HG02970 (cell line): Measurements from ENCODE around the gene REV1.

ENCODE experiments used
- ATAC-seq: cut with Tn5 transposase; IDR thresholded peaks from one replicate; pipeline ENCODE4 v1.9.1; 2021; ENCODE audit warnings: mild to moderate bottlenecking, moderate library complexity, moderate number of reproducible peaks; ENCODE audit not compliant: unreplicated experiment, low FRiP score

REV1 gene

DNA sequence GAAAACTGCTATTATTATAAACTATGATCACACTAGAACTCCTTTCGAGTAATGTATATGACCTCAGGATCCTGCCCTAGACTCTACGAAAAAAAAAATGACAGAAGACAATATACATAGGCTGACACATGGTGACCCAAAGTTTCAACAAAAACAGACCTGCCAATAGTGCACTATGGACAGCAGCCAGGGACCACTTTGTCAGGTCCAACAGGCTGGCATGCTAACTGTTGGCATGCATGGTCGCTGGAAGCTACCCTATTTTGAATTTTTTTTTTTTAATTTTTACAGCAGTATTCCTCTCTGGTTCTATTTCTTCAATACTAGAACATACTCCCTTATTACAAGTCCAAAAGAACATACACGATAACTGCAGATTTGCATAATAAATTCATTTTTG lies 38.1 kb downstream of the REV1 start:
- no peak for ATAC-seq

DNA sequence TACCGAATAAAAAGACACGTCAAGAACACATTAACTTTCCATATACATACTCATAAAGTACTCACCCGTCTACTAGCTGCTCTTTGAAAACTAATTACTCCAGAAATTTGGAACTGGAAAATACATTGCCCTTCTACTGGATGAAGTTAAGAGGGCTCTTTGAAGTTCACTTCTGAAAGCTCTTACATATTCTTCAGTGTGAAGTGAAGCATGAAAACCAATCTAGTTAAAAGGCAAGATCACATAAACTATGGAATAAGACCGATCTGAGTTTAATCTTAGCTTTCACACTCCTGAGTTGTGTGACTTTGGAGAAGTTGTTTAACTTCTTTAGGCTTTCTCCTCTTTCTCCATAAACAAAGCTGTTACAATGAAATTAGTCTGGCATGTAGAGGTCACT lies 38.5 kb downstream of the REV1 start:
- no peak for ATAC-seq

DNA sequence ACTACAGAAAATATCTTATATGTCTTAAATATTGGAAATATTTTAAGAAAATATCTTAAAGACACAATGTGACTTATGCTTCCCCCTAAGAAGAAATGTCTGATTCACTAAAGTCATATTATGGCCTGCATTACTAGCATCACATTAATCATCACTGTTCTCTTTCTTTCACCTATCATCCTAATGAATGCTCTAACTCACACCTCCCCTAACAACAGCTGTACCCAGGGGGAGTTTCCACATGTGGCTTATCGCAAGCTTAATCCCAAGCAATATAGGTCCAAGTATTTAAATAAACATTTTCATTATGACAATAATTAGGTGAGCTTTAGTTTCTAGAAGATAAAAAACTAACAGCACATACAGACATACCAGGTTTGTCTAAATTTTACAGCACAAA lies 39.6 kb downstream of the REV1 start:
- ATAC-seq: no peak

DNA sequence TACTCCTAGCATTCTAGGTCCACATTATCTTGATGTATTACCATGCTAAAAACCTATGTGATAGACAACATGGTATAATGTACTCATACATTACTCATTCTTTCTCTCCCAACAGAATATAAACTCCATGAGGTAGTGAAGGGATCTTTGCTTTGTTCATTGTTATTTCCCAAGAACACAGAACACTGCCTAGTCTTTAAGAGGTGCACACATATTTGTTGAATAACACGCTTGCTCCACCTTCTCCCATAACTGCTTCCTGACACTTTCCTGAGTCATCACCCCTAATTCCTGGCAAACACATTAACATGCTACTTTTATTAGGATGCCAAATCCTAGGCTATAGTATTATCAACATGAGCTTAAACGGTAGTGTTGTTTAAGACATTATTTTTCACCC lies 41.3 kb downstream of the REV1 start:
- ATAC-seq: no peak

DNA sequence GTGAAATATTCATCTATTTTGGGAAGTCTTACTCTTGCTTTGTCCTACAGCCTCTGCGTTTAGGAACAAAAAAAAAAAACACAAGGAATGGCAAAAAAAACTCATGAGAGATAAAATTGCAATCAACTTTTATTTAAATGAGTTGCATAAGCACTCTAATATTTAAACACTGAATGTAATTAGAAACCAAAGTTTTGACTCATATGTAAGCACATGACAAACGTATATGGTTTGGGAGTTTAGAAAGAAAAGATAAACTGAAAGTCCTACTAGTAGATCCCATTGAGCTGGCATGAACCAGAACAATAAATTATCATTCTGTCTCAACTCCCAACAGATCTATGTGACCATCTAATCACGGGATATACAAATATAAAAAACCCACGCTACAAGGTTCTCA lies 44.8 kb downstream of the REV1 start:
- ATAC-seq: no peak

DNA sequence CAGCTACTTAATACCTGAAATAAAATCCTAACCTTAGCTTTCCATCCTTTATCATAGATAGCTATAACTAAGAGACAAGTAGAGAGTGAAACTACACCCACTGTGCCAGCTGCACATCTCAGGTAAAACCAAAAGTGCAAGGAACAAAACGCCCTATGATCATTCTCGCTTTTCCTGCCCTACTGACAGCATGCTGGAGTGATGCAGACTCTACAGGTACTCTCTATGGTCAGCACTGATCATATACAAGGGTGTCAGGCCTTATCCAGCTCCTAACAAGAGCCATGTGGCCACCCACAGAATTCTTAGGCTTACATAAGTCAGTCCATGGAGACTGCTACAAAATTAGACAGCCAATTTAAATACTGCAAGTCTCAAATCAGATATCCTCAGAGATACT lies 45.6 kb downstream of the REV1 start:
- no peak for ATAC-seq

DNA sequence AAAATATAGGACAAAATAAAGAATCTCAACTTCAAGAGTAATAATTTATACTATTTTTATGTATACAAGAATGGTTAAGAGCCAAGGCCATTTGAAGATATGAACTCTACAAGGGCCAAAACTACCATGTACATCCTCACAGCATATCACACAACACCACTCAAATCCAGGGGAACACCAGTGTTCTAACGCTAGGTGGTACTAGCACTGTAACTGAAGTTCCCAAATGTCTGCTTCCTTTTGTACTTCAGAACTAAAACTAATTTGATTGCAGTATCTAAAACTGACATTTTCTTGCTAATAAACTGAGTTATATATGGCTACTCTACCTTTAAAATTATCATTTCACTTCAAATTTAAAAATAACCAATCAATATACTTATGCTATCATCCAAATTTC lies 47.0 kb downstream of the REV1 start:
- ATAC-seq: no peak

DNA sequence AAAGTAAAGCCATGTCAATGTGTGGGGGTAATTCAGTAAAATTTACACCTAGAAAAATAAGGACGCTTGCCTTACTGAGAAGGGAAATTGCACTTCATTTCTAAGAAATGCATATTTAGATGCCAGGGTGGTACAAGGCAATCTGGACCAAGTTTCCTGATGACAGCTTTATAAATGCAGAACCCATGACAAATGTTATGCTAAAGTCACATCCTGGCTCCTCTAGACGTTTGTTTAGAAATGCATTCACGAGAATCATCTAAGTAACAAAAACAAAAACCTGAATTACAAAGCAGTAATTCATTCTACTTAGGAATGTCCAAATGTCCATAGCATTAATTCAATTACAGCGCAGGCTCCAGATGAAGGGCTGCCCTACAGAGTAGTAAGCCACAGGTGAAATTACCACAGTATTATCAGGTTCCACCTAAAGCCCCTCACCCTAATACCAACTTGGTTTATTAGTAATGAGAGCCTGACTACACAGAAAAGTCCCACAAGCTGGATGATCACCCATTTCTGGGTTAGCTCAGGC lies 49.8 kb downstream of the REV1 start:
- ATAC-seq: no peak

DNA sequence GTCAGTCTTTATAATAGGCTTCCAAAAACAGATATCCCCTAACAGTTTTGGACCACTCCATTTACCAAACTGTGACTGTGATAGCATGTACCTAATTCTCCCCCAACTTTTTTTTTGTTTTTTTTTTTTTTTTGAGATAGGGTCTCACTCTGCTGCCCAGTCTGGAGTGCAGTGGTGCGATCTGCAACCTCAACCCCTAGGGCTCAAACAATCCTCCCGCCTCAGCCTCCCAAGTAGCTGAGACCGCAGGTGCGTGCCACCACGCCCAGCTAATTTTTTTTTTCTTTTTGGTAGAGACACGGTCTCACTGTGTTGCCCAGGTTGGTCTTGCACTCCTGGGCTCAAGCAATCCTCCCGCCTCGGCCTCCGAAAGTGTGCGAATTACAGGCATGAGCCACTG lies 52.9 kb downstream of the REV1 start:
- ATAC-seq: no peak

DNA sequence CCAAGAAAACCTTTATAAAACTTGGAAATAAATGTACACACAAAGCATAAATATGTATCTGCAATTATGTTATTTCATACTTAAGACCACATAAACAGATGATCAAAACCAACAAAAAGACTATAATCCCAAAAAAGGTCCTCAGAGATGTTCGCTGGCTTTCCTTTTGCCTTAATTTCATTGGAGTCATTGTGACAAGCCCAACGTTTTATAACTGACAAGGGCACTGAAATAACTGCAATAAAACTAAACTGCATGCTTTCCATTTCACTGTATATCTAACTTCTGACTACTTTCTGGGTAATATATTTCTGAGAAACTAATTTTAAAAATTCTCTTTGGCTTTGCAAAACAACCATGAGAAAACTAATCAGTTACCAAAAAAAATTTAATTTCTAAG lies 56.5 kb downstream of the REV1 start:
- ATAC-seq: no peak

DNA sequence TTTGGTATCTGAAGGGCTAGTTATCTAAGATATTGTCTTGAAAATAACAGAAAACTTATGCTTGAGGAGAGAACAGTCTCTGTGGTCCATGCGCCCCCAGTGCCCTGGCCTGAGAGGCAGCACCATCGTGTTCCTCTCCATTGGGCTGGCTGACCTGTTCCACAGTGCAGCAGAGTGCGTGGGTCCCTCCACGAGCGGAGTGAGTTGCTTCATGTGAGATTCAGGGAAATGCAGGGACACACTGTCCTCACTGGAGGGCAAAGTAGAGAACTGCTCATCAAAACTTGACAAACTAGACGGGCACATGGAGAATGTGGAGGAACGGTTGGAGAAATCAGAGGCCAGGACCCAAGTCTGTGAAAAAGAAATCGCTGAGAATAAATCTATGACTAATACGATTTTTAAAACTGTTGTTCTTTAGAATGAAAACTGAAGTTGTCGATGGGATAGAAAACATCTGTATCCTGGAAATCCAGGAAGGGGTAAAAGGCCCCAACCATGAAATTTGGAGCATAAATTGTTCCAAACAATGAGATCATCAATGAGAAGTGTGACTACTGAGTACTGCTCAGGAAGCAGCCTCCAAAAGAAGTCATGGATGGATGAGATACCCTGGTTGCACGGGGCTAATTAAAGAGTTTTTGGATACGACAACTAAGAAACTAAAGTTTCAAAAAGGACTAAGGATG lies 58.1 kb downstream of the REV1 start:
- no peak for ATAC-seq

DNA sequence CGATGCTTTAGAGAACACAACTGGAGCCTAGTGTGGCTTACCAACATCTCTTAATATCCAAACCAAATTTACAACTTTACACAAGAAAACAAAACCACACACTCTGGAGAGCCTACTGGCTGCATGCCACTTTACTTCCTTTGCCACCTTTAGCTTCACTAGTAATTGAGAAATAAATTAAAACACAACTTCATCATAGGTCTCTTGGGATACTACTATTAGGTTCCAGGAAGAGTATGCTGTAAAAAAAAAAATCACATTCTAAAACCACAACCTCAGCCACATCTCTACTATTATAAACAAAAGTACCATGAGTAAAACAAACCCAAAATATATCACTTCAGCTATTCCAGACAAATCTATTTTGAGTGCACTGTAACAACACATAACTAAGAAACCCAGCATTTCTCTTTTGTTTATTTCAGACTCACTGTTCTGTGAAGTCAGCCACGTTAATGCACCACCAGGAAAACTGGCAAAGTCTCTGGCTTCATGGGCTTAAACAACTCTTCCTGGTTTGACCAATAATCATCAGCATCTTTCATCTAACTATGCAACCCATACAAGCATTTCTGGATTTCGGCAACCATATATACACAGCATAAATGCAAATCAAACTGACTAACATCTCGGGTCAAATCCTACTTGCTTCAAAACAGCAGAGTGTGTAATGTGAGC lies 59.1 kb downstream of the REV1 start:
- ATAC-seq: no peak

DNA sequence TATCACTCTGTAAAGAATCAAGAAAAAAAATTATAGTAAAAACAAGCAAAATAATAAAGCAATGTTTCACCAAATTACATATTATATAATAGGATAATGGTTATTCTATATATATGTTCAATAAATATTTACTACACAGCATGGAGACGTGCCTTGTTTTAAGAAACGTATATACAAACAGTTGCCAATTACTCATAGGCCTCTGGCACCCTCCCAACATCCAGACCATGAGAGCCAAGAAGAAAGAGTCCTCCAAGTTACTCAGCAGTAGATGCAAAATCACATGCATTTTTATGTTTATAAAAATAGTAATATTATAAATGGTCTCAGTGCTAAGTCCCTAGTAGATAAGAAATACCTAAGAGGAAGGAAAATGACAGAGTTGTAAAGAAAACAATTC lies 64.8 kb downstream of the REV1 start:
- ATAC-seq: no peak

DNA sequence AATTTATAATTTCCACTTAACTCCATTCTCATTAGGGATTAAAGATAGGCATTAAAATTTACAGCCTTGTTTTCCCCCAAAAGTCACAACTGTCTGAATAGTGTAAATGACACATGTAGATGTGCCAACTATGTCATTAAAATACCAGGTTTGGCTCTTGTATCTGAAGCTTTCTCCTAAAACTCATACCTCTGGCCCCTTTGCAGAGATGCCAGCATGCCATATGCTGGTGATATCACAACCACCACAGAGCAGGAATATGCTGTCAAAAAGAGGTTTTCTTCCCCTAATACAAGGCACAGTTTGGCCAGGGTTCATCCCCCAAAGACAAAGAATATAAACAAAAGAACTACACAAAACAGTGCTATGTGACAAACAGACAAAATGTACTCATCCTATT lies 65.4 kb downstream of the REV1 start:
- ATAC-seq: no peak

DNA sequence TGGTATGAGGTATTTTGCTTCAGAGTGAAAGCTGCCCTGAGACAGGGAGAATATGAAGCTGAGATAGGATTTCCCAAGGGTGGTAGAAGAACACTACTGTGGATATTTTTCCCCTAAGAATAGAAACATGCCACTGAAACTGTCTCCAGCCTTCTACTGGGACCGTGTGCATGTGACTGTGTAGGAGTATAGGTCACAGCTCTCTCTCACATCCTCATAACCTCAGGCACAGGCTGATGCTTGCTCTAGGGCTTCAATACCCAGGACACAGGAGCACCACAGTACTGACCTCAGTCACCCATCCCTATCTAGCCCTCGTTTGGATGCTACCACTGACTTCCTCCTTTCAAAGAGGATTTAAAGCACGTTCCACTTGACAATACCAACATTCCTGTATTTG lies 67.2 kb downstream of the REV1 start:
- ATAC-seq: no peak

DNA sequence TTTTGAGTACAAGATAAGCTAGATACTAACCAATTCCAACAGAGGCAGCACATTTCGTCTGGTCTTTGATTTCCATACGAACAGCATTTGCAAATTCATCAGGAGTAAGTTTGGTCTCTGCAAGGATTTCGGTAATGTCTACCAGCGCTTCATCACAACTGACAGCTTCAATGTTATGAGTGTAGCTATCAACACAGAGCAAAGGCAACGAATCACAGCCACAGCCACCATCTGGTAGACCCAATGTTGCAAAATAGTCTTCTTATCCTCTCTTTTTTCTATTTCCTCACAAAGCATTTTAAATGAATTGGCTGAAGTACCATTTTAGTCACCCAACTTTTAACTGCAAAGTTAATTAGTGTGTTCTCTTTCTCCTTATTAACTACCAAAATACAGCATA lies 68.3 kb downstream of the REV1 start:
- no peak for ATAC-seq

DNA sequence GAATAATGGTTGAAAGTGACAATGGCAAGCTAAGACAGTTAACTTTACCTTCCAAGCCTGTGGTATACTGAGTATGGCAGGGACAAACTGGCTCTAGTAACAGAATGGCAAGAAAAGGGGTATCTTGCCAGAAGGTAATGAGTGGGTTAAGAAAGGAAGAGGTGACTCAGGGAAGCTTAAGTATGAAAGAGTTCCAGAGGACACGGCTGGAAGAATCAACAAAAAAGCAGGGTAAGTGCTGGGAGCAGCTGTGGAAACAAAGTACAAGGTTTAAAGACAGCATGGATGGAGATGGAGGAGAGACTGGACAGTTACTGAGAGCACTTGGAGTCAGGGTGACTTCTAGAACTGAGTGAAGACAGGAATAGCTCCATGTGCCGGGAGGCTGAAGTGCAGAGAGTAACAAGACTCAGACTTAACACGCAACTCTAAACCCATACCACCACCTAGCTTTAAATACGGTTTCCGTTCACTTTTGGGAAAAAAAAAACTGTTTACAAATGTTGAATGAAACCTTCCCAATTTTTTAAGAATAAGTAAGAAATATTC lies 69.0 kb downstream of the REV1 start:
- no peak for ATAC-seq

DNA sequence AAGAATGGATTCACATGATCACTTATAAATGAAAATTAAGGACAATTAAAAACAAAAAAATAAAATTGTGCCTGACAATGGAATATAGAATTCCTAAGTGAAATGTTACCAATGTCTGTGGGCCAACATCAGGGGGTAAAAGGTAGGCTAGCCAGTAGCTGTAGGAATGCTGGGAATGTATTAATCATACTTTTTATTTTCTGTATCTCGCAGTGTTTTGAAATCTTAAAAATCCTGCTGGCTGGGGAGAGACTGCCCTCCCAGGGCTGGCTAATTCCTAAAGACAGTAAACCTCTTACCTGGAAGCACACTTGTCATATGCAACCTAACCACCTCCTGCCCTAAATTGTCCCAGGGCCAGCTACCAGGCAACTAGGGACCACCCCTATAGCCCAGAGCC lies 69.8 kb downstream of the REV1 start:
- ATAC-seq: no peak

DNA sequence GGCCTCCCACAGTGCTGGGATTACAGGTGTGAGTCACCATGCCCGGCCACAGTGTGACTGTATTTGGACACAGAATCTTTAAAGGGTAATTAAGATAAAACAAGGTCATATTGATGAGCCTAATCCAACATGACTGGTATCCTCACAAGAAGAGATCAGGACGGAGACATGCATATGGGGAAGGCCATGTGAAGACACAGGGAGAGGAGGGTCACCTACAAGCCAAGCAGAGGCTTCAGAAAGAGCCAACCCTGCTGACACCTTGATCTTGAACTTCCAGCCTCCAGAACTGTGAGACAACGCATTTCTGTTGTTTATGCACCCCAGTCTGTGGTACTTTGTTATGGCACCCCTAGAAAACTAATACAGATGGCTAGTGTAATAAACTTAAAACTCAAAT lies 72.4 kb downstream of the REV1 start:
- ATAC-seq: no peak

DNA sequence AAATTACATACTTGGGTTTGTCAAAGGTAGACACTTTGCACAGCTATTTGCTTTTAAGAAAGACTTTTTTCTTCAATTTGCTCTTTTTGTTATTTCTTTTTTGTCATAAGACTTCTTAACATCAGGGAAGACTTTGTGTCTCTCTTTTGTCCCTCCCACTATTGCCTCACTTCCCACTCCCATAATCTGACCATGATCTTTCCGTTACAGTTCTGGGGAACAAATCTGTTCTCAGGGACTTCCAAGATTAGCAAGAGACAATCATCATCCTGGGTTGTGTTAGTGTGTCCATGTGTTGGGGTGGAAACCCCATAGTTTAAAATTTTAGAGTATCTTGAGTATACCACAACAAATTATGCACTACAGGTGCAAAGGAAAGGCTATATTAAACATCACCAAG lies 75.3 kb downstream of the REV1 start:
- no peak for ATAC-seq

DNA sequence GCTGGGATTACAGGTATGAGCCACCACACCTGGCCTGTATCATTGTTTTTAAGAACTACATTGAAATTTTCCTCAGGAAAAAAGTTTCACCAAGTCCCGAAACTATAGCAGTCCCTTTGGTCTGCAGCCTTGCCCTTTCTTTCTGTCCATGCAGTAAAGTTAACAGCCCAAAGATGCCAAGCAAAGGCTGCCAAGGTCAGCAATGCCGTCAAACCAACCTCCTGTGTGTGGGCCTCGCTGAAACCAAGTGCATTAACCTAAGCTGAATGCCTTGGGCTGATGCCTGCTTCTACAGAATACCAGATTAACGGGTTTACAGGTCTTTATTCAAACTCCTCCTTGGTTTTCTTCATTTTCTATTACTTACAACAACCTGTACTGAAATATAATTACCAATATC lies 79.5 kb downstream of the REV1 start:
- no peak for ATAC-seq

DNA sequence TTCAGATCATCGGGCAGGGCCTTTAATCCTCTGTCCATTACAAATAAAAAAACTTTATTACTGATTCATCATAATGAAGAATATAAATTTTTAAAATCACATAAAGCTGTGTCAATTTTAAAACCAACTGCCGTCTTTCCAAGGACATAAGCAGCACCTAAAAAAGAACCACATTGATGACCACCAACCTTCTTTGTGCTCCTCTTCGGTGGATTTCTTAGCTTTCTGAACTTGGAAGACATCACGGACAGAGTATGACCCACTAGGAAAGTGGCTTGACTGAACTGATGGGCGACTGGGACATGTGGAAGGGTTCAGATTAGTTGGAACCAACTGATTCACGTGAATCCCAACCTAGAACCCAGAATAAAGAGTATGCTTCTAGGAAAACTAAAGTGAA lies 83.7 kb downstream of the REV1 start:
- ATAC-seq: no peak
